NCI-H1048 (cell line): Measurements from ENCODE around the gene BTBD2.

ENCODE experiments used
- DNase-seq: peaks from one replicate; lab custom pipeline; 2025; lab: John Stamatoyannopoulos, UW

BTBD2 gene

DNA sequence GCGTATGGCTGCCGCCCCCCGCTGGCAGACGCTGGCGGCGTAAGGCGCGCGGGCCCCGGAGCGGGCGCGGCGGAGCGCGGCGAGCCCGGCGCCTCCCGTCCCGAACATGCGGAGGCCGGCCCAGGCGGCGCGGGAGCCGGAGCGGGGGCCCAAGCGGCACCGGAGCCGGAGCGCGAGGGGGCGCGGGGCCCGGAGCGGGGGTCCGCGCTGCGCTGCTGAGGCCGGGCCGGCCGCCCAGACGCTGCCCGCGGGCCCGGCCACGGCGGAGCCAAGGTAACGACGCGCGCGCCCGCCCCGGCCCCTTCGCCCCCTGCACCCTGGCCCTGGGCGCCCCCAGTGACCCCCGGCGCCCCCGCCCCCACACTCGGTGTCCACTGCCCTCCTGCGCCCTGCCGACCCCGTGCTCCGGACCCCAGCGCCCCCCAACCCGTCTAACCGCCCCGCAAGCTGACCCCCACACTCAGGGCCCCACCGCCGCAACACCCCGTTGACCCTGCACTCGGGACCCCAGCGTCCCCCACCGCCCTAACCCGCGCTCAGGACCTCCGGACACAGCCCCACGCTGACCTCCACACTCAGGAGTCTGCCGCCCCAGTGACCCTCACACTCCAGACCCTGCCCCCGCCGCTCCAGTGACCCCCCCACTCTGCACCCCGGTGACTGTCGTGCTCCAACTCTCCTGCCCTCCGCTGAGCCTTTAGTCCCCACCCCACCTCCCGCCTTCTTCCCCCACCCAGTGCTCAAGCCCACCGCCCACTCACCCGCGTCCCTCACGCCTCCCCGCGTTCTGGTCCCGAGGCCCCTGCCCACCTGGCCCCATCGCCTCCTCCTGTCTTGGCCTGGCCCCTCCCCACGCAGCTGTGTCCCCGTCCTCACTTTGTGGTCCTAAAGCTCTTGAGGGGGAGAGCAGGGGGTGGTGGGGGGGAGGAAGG lies 74.1 kb downstream of the BTBD2 start, which contains the start of gene CSNK1G2:
CSNK1G2 (plus strand) TSS at position 27 of the 932 bp plus-strand sequence. CDS start 28,601 bp downstream, outside the sequence.
- no peak for DNase-seq

DNA sequence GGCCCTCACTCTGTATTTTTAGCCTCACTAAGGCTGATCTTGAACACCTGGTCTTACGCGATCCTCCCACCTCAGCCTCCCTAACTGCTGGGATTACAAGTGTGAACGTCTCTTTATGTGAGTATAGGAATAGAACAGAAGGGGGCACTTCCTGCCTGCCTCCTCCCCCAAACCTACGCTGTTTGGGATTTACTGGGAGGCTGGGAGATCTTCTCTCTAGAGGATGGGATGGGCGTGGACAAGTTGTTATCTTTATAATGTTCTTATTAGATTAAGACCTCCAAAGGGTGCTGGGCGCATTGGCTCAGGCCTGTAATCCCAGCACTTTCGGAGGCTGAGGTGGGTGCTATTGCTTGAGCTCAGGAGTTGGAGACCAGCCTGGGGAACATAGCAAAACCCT lies 77.4 kb downstream of the BTBD2 start:
- DNase-seq, result no peak

DNA sequence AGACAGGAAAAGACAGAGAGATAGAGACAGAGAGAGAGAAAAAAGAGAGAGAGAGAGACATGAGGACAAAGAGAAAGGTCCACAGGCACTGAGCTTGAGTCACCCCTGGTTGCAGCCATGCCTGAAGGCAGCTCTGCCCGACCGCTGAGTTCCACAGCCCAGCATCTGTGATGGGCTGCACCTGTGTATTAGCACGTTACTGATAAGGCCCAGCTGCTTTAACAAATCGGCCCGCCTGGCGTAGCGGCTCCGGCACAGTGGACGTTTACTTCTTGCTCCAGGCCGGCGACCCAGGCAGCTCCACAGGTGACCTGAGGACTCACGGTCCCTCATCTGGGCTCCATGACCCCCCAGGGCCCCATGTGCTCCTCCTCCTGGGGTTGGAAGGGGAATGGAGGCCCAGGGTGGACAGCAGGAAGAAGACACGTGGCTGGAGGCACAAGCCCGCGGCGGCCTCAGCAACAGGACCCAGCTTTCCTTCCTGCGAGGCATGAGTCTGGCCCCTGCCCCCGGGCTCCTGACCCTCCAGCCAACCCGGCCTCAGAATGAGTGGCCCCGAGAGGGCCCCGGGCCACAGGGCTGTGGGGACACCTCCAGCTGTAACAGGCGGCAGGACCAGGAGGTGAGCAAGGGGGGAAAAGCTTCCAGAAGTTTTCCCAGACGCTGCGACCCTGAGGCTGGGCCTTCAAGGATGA lies 78.5 kb downstream of the BTBD2 start:
- no peak for DNase-seq

DNA sequence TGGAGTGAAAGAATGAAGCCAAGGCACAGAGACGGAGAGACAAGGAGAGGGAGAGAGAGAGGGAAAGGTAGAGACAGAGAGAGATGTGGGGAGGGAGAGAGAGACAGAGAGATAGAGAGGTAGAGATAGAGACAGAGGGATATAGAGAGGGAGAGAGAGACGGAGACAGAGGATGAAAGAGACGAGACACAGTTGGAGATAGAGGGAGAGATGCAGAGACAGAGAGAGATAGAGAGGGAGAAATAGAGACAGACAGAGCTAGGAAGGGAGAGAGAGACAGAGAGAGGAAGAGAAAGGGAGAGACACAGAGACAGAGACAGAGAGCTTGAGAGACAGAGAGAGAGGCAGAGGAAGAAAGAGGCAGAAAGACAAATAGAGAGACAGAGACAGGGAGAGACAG lies 79.1 kb downstream of the BTBD2 start:
- DNase-seq, result no peak

DNA sequence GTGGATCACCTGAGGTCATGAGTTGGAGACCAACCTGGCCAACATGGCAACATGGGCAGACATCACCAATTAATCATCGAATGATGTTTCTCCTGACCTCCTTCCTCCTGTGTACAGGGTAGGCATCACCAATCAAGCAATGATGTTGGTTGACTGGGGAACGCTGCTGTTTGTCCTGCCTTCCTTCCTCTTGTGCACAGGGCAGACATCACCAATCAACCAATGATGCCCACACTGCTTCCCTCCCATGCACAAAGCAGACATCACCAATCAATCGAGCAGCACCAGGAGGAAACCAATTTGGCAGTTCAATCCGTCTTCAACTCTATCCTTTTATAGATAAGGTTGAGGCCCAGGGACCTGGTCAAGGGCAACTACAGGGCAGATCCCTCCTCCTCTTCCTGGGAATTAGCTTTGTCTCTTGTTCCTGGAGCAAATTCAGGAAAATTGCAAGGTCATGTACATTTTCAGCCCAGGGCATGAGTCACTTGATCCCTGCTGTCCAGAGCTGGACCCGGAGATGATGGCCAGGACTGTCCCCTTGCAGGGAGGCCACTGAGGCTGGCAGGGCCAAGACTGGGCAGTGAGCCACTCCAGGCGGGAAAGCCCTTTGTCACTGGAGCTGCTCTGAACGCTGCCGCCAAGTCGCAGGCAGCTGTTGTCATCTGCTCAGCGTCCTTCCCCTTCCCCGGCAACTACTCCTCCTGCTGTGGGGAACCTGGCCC lies 79.9 kb downstream of the BTBD2 start:
- no peak for DNase-seq
